ENCODE data around the gene PRF1.

DNA sequence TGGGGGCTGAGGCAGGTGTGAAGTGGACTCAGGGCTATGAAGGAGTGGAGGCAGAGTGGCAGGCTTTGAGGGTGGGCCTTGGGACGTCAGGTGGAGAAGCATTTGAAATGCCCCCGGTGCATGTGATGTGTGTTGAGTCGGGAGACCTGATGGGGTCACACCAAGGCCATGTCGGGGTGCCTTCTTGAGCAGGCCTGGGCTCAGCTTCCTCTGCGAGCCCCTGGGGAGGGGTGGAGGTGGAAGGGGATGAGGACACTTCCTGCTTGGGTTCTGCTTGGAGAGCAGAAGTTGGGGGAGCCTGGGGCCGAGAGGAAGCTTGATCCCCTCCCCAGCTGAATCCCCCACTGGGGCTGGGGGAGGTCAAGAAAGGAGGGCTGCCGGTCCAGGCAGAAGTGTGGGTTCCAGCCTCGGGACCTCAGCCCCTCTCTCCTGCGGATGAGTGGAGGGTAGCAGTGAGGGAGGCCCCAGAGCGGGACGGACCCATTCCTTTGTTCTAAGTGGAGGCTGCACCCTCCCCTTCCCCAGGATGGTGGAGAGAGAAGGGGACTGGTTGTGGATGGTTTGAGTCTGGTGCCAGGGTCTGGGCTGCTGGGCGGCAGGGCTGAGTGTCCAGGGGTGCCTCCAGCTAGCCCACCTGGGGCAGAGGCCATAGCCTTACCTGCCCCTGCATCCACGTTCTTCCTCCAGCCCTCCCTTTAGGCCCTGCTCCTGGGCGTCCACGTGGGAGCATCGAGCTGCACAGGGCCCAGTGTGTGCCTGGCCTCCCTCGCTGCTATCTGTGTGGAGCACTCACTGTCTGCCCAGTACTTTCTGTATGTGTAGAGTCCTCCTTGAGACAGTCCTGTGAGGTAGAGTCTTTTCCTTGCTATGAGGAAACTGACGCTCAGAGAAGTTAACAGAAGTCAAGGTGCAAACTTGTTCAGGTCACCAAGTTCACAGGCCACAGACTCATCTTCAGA, 36.7 kb downstream of the PRF1 start:
- TF ChIP-seq, protein P1, sequence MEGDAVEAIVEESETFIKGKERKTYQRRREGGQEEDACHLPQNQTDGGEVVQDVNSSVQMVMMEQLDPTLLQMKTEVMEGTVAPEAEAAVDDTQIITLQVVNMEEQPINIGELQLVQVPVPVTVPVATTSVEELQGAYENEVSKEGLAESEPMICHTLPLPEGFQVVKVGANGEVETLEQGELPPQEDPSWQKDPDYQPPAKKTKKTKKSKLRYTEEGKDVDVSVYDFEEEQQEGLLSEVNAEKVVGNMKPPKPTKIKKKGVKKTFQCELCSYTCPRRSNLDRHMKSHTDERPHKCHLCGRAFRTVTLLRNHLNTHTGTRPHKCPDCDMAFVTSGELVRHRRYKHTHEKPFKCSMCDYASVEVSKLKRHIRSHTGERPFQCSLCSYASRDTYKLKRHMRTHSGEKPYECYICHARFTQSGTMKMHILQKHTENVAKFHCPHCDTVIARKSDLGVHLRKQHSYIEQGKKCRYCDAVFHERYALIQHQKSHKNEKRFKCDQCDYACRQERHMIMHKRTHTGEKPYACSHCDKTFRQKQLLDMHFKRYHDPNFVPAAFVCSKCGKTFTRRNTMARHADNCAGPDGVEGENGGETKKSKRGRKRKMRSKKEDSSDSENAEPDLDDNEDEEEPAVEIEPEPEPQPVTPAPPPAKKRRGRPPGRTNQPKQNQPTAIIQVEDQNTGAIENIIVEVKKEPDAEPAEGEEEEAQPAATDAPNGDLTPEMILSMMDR (conservative IDR thresholded peaks at IDR 0.05), result no peak
- no peak for TF ChIP-seq ZFX (IDR thresholded peaks at IDR 0.05)

Data from C4-2B (cell line).